HepG2 (cell line): ENCODE data around the gene TBC1D16. TPM values are rescaled to one million over a fixed set of nuclear protein-coding genes. Genes with fewer than 3 reads are reported as not detected.

ENCODE experiments used
- AGO2 ChIP-seq: fragments of 200-400 bp; formaldehyde crosslinking; optimal IDR thresholded peaks from 2 replicates; pipeline ENCODE3; 2017; ENCODE audit warnings: mild to moderate bottlenecking, low read depth, low read length, moderate library complexity
- AKAP8 ChIP-seq: sonication (generic); formaldehyde crosslinking; IDR thresholded peaks from 2 replicates; pipeline ENCODE4 v1.5.1; 2020; ENCODE audit warnings: mild to moderate bottlenecking, missing genetic modification reagents
- ATF1 ChIP-seq: IDR thresholded peaks from 2 replicates; pipeline ENCODE4 v1.6.1; 2016; ENCODE audit warnings: mild to moderate bottlenecking, control low read depth
- BRD4 ChIP-seq: sonication (generic); formaldehyde crosslinking; IDR thresholded peaks from 2 replicates; pipeline ENCODE4 v1.4.0; 2020; ENCODE audit warnings: missing genetic modification reagents
- ELF1 ChIP-seq: sonication (generic); formaldehyde crosslinking; IDR thresholded peaks from 2 replicates; pipeline ENCODE4 v1.4.0; 2020; ENCODE audit warnings: missing genetic modification reagents
- ESRRA ChIP-seq: sonication (generic); formaldehyde crosslinking; IDR thresholded peaks from 2 replicates; pipeline ENCODE4 v1.5.1; 2020; ENCODE audit warnings: mild to moderate bottlenecking, low read depth, missing genetic modification reagents
- FOXA3 ChIP-seq: IDR thresholded peaks from 2 replicates; pipeline ENCODE4 v1.6.1; 2016; ENCODE audit warnings: missing genetic modification reagents, missing compliant biosample characterization
- GLI4 ChIP-seq: sonication (generic); formaldehyde crosslinking; IDR thresholded peaks from 2 replicates; pipeline ENCODE4 v1.5.1; 2020; ENCODE audit warnings: missing genetic modification reagents, mild to moderate bottlenecking, moderate library complexity, borderline replicate concordance
- HMGA1 ChIP-seq: sonication (generic); formaldehyde crosslinking; conservative IDR thresholded peaks from 2 replicates; pipeline ENCODE4 v1.4.0; 2020; ENCODE audit warnings: missing genetic modification reagents
- HNF4A ChIP-seq: sonication (generic); formaldehyde crosslinking; IDR thresholded peaks from 2 replicates; pipeline ENCODE4 v1.4.0; 2020; ENCODE audit warnings: missing genetic modification reagents
- NFE2L2 ChIP-seq: fragments of 150-350 bp; IDR thresholded peaks from 2 replicates; pipeline ENCODE4 v1.6.1; 2014; ENCODE audit warnings: low read length
- PHB2 ChIP-seq: fragments of 450-650 bp; IDR thresholded peaks from 2 replicates; pipeline ENCODE4 v1.6.1; 2018; ENCODE audit not compliant: partially characterized antibody
- PPARG ChIP-seq: conservative IDR thresholded peaks from 2 replicates; pipeline ENCODE4 v1.6.1; 2016; ENCODE audit warnings: missing biosample characterization, missing genetic modification reagents
- RFXANK ChIP-seq: IDR thresholded peaks from 2 replicates; pipeline ENCODE4 v1.6.1; 2016
- TSC22D2 ChIP-seq: sonication (generic); formaldehyde crosslinking; IDR thresholded peaks from 2 replicates; pipeline ENCODE4 v1.5.1; 2020; ENCODE audit warnings: missing genetic modification reagents, mild to moderate bottlenecking, borderline replicate concordance
- ZNF619 ChIP-seq: sonication (generic); formaldehyde crosslinking; IDR thresholded peaks from 2 replicates; pipeline ENCODE4 v1.4.0; 2020; ENCODE audit warnings: mild to moderate bottlenecking, missing genetic modification reagents
- polyA plus RNA-seq, 8 experiments: library from polyadenylated mRNA; depleted of rRNA in 3 of 8; stranded (reverse) in 7 of 8; unstranded in 1 of 8; fragments of >200 nt; fragmentation: Illumina TruSeq in 4 of 8; extraction: Trizol in 4 of 8; gene quantifications; 2 replicates each; pipeline versions ENCODE4 v1.2.1 to v1.2.3, GENCODE V29; 2011 to 2016; ENCODE audit warnings: low read depth in 4 of 8, missing spikeins in 1 of 8, mixed read lengths in 1 of 8; ENCODE audit not compliant: insufficient read depth in 1 of 8
- total RNA-seq, 5 experiments: library from RNA; depleted of rRNA; stranded (reverse); fragments of >200 nt; fragmentation: Illumina TruSeq; extraction: Trizol; gene quantifications; 2 replicates each; pipeline ENCODE4 v1.2.3, GENCODE V29; 2016; ENCODE audit warnings: low read depth in 1 of 5
- TF ChIP-seq, protein P1 (sequence below), 2 experiments: fragments of 450-650 bp in 1 of 2; sonication (generic) in 1 of 2; formaldehyde crosslinking in 1 of 2; IDR thresholded peaks; 2 replicates each; pipeline versions ENCODE4 v1.6.1 to v1.8.0; 2016 to 2022; ENCODE audit warnings: antibody characterized with exemption in 1 of 2, mild to moderate bottlenecking in 1 of 2, missing genetic modification reagents in 1 of 2
- TF ChIP-seq, protein P2 (sequence below): fragments of 450-650 bp; IDR thresholded peaks from 2 replicates; pipeline ENCODE4 v1.6.1; 2017
- TF ChIP-seq, protein P3 (sequence below), 2 experiments: sonication (generic) in 1 of 2; formaldehyde crosslinking in 1 of 2; IDR thresholded peaks; 2 replicates each; pipeline versions ENCODE4 v1.4.0 to v1.6.1; 2018 to 2020; ENCODE audit warnings: missing genetic modification reagents in 2 of 2, borderline replicate concordance in 1 of 2, low read depth in 1 of 2, mild to moderate bottlenecking in 1 of 2, missing biosample characterization in 1 of 2

The TBC1D16 gene
- total and polyA plus RNA-seq, 2 of the 13 experiments (the other 11 are each of a cell fraction or from before 2014, with no cell fraction given) = 14.9 to 24.9 TPM

GRCh38 chr17:79926142-79926604, 109.5 kb downstream of the TBC1D16 start (continued):
- TF ChIP-seq, protein P1, sequence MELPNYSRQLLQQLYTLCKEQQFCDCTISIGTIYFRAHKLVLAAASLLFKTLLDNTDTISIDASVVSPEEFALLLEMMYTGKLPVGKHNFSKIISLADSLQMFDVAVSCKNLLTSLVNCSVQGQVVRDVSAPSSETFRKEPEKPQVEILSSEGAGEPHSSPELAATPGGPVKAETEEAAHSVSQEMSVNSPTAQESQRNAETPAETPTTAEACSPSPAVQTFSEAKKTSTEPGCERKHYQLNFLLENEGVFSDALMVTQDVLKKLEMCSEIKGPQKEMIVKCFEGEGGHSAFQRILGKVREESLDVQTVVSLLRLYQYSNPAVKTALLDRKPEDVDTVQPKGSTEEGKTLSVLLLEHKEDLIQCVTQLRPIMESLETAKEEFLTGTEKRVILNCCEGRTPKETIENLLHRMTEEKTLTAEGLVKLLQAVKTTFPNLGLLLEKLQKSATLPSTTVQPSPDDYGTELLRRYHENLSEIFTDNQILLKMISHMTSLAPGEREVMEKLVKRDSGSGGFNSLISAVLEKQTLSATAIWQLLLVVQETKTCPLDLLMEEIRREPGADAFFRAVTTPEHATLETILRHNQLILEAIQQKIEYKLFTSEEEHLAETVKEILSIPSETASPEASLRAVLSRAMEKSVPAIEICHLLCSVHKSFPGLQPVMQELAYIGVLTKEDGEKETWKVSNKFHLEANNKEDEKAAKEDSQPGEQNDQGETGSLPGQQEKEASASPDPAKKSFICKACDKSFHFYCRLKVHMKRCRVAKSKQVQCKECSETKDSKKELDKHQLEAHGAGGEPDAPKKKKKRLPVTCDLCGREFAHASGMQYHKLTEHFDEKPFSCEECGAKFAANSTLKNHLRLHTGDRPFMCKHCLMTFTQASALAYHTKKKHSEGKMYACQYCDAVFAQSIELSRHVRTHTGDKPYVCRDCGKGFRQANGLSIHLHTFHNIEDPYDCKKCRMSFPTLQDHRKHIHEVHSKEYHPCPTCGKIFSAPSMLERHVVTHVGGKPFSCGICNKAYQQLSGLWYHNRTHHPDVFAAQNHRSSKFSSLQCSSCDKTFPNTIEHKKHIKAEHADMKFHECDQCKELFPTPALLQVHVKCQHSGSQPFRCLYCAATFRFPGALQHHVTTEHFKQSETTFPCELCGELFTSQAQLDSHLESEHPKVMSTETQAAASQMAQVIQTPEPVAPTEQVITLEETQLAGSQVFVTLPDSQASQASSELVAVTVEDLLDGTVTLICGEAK (IDR thresholded peaks at IDR 0.05) = no peak
- TF ChIP-seq, protein P1 (CRISPR knock-in tag; IDR thresholded peaks at IDR 0.05) = no peak
- no peak; the same call in 1 of the 2 replicates for TF ChIP-seq ELF1 (CRISPR knock-in tag)
- no peak for TF ChIP-seq NFE2L2
- no peak for TF ChIP-seq AGO2
- no peak for TF ChIP-seq TSC22D2 (CRISPR knock-in tag)
- TF ChIP-seq HNF4A = peak; percentile 86
- peak; percentile 91 for TF ChIP-seq PPARG (CRISPR knock-in tag)
- TF ChIP-seq ESRRA (CRISPR knock-in tag) = 0 out of 2 replicates have a peak, but pooled peaks have one; percentile 29
- TF ChIP-seq BRD4 (CRISPR knock-in tag) = no peak
- no peak for TF ChIP-seq ATF1 (CRISPR knock-in tag)
- no peak for TF ChIP-seq GLI4 (CRISPR knock-in tag)
- TF ChIP-seq PHB2 = no peak
- TF ChIP-seq FOXA3 (CRISPR knock-in tag) = peak; percentile 61
- TF ChIP-seq, protein P2, sequence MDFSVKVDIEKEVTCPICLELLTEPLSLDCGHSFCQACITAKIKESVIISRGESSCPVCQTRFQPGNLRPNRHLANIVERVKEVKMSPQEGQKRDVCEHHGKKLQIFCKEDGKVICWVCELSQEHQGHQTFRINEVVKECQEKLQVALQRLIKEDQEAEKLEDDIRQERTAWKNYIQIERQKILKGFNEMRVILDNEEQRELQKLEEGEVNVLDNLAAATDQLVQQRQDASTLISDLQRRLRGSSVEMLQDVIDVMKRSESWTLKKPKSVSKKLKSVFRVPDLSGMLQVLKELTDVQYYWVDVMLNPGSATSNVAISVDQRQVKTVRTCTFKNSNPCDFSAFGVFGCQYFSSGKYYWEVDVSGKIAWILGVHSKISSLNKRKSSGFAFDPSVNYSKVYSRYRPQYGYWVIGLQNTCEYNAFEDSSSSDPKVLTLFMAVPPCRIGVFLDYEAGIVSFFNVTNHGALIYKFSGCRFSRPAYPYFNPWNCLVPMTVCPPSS = no peak
- no peak for TF ChIP-seq AKAP8 (CRISPR knock-in tag)
- no peak for TF ChIP-seq HMGA1
- TF ChIP-seq, protein P3, sequence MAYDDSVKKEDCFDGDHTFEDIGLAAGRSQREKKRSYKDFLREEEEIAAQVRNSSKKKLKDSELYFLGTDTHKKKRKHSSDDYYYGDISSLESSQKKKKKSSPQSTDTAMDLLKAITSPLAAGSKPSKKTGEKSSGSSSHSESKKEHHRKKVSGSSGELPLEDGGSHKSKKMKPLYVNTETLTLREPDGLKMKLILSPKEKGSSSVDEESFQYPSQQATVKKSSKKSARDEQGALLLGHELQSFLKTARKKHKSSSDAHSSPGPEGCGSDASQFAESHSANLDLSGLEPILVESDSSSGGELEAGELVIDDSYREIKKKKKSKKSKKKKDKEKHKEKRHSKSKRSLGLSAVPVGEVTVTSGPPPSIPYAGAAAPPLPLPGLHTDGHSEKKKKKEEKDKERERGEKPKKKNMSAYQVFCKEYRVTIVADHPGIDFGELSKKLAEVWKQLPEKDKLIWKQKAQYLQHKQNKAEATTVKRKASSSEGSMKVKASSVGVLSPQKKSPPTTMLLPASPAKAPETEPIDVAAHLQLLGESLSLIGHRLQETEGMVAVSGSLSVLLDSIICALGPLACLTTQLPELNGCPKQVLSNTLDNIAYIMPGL (CRISPR knock-in tag; IDR thresholded peaks at IDR 0.05; ENCODE audit: borderline replicate concordance in 1 of 2, low read depth in 1 of 2) = peak in 1 of 2 experiments; percentile 18; a peak in 1 of 4 replicates
- TF ChIP-seq ZNF619 = no peak
- TF ChIP-seq RFXANK (CRISPR knock-in tag) = 0 out of 2 replicates have a peak, but pooled peaks have one; percentile 61
